IPS-18c (cell line): Measurements from ENCODE around the gene DLG5.

Source experiments
- H3K4me3 ChIP-seq: 2 replicates; pipeline ENCODE4 v1.7.0; 2013; ENCODE audit warnings: low read depth, mild to moderate bottlenecking, low read length, moderate library complexity; ENCODE audit not compliant: insufficient read depth
- H3K9me3 ChIP-seq: one replicate; pipeline ENCODE4 v1.6.1; 2013; ENCODE audit warnings: mild to moderate bottlenecking, low read length, moderate library complexity; ENCODE audit not compliant: control insufficient read depth, insufficient read depth

Gene DLG5

DNA sequence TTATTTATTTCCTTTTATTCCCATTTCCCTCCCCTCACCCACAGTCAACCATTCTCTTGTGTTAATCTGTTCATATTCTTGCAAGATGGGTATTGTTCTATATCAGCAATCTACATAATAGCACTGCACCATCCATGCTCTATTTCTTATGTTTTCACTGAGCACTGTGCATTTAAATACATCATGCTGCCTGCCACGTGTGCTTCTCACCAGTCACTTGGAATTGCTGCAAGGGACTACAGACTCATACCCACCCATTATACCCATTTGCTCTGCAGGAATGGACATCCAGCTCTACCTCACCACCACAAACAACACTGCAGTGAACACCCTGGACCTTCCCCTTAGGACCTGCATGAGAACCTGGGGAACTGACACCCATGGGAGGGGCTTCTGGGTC lies 20.8 kb downstream of the DLG5 start:
- Histone ChIP-seq H3K4me3 (no peak overlapping the region; the same call in 1 of the 2 replicates), H3K9me3 (no peaks in the 10 kb centered on the region)

DNA sequence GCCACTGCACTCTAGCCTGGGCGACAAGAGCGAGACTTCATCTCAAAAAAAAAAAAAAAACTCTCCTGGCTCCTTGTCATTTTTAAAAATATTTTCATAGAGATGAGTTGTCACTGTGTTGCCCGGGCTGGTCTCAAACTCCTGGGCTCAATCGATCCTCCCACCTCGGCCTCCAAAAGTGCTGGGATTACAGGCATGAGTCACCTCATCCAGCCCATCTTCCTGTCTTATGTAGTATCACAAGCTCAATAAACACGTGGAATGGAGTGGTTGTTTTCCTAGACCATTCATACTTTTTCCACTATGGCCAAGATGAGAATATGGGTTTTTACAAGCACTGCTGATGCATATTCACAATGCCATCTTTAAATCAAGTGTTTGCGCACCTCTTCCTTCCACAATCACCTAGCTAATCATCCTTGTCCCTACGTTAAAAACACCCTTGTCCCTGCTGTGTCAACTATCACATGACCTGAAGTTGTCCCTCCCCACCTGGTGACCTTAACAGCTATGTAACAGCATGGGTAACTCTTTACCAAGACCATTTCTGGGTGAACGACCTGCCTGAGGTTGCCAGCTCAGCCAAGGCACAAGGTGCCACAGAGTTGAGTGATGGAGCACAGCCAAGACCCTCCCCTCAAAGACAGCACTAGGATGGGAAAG lies 21.3 kb downstream of the DLG5 start:
- no peaks in the 10 kb centered on the region for H3K9me3 ChIP-seq
- H3K4me3 ChIP-seq, result no peak overlapping the region

DNA sequence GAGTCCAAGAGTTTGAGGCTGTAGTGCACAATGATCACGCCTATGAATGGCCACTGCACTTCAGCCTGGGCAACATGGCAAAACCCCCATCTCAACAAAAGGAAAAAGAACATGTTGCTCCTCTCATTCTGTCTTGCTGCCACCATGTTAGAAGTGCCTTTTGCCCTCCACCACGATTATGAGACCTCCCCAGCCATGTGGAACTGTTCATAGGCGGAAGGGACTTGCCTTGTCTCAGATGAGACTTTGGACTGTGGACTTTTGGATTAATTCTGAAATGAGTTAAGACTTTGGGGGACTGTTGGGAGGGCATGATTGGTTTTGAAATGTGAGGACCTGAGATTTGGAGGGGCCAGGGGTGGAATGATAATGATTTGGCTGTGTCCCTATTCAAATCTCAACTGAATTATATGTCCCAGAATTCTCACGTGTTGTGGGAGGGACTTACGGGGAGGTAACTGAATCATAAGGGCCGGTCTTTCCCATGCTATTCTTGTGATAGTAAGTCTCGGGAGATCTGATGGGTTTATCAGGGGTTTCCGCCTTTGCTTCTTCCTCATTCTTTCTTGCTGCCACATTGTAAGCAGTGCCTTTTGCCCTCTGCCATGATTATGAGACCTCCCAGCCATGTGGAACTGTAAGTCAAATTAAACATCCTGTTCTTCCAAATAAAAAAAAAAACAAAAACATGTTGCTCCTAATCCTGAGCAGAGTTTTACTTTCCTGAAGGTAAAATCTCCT lies 22.3 kb downstream of the DLG5 start:
- H3K9me3 ChIP-seq, result no peaks in the 10 kb centered on the region
- H3K4me3 ChIP-seq, result no peak overlapping the region

GRCh38 chr10:77902159-77902558 lies 24.4 kb downstream of the DLG5 start:
- Histone ChIP-seq H3K4me3 (no peak overlapping the region), H3K9me3 (no peaks in the 10 kb centered on the region)

GRCh38 chr10:77901743-77902142 lies 24.8 kb downstream of the DLG5 start:
- no peak overlapping the region for H3K4me3 ChIP-seq
- H3K9me3 ChIP-seq, result no peaks in the 10 kb centered on the region

DNA sequence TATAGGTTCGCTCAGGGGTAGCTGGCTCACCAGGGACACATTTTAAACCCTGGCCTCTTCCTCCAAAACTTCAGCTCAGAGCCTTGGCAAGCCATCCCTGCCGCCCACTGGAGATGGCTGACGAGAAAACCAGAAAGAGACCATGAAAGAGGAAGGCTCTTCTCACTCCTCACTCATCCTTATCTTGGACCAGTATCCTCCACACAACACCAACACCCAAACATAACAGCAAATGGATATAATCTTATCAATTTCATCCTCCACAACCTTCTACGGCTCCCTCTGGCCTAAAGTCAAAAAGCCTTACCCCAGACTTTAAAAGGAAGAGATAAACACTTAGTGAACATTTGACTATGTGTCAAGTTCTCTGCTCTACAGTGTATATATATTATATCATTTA lies 26.9 kb downstream of the DLG5 start:
- H3K9me3 ChIP-seq, result no peaks in the 10 kb centered on the region
- no peak overlapping the region for H3K4me3 ChIP-seq

GRCh38 chr10:77899080-77899477 lies 27.5 kb downstream of the DLG5 start:
- Histone ChIP-seq H3K9me3 (no peaks in the 10 kb centered on the region), H3K4me3 (no peak overlapping the region)

- H3K4me3 ChIP-seq, result no peak overlapping the region
- no peaks in the 10 kb centered on the region for H3K9me3 ChIP-seq
Observed at GRCh38 chr10:77898323-77899079, 28.1 kb downstream of the DLG5 start.

- Histone ChIP-seq H3K9me3 (no peaks in the 10 kb centered on the region), H3K4me3 (no peak overlapping the region)
Observed at GRCh38 chr10:77896058-77896457, 30.5 kb downstream of the DLG5 start.

DNA sequence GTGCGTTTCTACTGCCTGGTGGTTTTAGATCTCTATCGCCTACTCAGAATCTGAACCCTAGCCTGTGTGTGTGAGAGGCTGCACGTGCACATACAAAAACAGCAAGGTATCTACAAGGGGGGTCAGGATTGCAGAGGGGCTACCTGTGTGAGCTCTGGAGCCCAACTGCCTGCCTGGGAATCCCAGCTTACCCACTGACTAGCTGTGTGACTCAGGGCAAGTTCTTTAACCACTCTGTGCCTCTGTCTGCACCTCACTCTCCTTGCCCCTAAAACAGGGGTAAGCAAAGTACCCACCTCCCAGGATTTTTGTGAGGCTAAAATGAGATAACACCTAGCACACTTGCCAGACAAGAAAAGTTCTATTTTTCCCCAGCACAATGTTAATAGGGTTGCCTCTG lies 32.5 kb downstream of the DLG5 start:
- Histone ChIP-seq H3K4me3 (no peak overlapping the region), H3K9me3 (no peaks in the 10 kb centered on the region)

DNA sequence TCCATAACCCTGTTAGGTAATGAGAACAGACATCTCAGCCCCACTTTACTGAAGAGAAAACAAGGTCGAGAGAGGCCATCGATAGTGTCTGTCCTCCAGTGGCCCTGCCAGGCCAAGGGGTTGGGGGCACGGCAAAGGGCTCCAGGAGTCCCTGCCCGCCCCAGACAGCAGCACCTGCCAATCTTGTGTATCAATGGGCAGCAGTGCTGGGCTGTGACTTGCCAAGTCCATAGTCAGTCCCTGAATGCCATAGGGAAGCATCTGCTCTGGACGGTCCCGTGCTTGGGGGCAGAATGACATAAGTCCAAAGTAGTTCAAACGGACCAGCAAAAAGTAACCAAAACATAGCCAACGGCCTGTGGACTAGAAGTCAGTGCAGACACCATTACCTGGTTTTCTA lies 33.2 kb downstream of the DLG5 start:
- H3K4me3 ChIP-seq, result no peak overlapping the region
- H3K9me3 ChIP-seq, result no peaks in the 10 kb centered on the region

GRCh38 chr10:77892761-77893160 lies 33.8 kb downstream of the DLG5 start:
- H3K4me3 ChIP-seq, result no peak overlapping the region
- H3K9me3 ChIP-seq, result no peaks in the 10 kb centered on the region

DNA sequence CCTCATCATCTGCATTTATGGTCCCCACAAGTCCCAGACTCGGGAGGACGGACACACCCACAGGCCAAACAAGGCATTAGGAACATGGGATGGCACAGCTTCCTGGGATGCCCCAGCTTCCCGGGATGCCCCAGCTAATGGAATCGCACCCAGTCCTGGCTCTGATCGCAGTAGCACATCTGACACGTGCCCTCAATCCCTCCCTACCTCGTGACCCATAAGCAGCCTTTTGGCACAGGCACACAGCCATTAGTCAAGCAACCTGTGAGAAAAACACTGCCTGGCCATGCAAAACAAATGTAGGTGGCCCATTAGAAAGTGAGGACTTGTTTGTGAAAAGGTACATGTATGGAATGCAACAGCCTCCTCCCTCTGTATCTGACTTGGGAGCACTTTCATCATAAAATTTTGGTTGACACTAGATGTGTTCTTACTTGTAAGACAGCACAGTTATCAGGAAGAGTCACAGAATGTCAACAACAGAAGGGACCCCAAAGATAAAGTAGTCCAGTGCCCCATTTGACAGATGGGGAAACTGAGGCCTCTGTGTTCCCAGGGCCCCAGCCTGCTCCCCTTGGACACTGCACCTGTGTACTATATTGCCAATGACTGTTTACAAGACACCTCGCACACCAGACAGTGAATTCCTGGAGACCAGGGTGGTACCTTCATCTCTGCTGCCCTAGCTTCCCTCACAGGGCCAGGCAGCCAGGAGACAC lies 34.4 kb downstream of the DLG5 start:
- Histone ChIP-seq H3K4me3 (no peak overlapping the region), H3K9me3 (no peaks in the 10 kb centered on the region)

- no peaks in the 10 kb centered on the region for H3K9me3 ChIP-seq
- no peak overlapping the region for H3K4me3 ChIP-seq
Observed at GRCh38 chr10:77890097-77890496, 36.5 kb downstream of the DLG5 start.

DNA sequence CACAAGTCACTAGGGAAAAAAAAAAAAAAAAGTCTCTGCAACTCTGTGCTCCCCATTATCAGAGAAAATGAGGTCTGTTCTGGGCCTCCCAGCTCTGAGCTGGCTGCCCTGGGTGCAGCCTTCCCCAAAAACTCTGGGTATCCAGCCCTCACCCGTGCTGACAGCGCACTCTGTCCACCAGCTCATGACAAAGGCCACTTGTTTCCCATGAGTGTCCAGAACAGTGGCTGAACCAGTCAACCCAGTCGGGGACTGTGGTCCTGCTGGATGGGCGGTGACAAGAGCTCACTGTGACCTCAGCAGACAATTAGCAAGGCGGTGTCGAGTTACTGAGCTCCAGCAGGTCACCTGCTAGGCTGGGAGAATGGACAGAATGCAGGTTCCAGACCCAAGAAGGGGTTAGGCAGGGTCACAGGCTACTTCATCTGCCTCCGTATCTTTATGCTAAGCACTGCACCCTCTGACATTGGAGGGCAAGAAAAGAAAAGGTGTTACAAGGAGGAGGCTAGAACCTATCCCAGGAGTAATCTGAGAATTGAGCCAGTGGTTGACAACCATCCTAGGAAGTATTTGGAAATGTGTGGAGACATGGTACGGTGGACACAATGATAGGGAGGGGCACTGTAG lies 37.2 kb downstream of the DLG5 start:
- Histone ChIP-seq H3K9me3 (no peaks in the 10 kb centered on the region), H3K4me3 (peak overlapping the region; percentile 26; the same call in 1 of the 2 replicates)

DNA sequence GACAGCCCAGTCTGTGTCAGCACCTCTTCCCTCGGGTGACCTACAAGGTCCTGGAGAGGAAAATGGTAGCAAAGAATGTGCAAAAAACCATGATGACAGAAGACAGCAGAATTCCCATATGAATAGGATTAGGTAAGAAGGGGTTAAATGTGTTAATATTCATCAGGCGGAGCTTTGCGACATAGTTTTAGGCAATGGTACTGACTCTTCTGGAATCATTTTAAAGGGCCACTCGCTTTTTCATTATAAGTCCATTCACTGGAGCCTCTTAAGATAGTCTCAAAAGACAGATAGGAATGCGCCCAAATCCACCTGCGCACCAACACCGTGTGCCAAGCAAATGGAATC lies 38.2 kb downstream of the DLG5 start:
- Histone ChIP-seq H3K9me3 (no peaks in the 10 kb centered on the region), H3K4me3 (0 out of 2 replicates have a peak overlapping the region, but pooled peaks have one; percentile 5)
